WTC11 (cell line): ENCODE measurements around the gene CPXM2. TPM values are rescaled to one million over a fixed set of nuclear protein-coding genes. Genes with fewer than 3 reads are reported as not detected.

Experiments
- ATAC-seq: fragments of 200-7000 bp; cut with Tn5 transposase; 2 replicates; pipeline ENCODE4 v1.10.0; 2021; ENCODE audit warnings: mild to moderate bottlenecking, moderate library complexity
- CTCF ChIA-PET: fragments of 300-600 bp; sonication (Branson Sonifier 250); formaldehyde crosslinking; loops from one replicate; lab custom pipeline; 2021; ENCODE audit warnings: antibody characterized with exemption; lab: Charles Lee
- POLR2A ChIA-PET: fragments of 350-600 bp; sonication (Branson Sonifier 250); formaldehyde crosslinking; loops from one replicate; lab custom pipeline; 2021; ENCODE audit warnings: antibody characterized with exemption; lab: Charles Lee
- DNase-seq: peaks from one replicate; pipeline ENCODE4 v3.0.0; 2021; ENCODE audit warnings: low spot score
- H3K27ac Mint-ChIP-seq: 2 replicates; pipeline ENCODE4 v1.8.0; 2021; ENCODE audit warnings: mixed read lengths
- H3K27me3 Mint-ChIP-seq: 2 replicates; pipeline ENCODE4 v1.8.0; 2021; ENCODE audit warnings: low read depth, mild to moderate bottlenecking, moderate library complexity, mixed read lengths
- H3K36me3 Mint-ChIP-seq: 2 replicates; pipeline ENCODE4 v1.8.0; 2021; ENCODE audit warnings: mixed read lengths
- H3K4me1 Mint-ChIP-seq: 2 replicates; pipeline ENCODE4 v1.8.0; 2022; ENCODE audit warnings: mixed read lengths
- H3K4me3 Mint-ChIP-seq: 2 replicates; pipeline ENCODE4 v1.8.0; 2021; ENCODE audit warnings: mild to moderate bottlenecking, moderate library complexity, mixed read lengths
- H3K9me3 Mint-ChIP-seq: 2 replicates; pipeline ENCODE4 v1.8.0; 2021; ENCODE audit warnings: mixed read lengths
- AFF4 ChIP-seq: sonication (generic); formaldehyde crosslinking; IDR thresholded peaks from 2 replicates; pipeline ENCODE4 v1.8.1; 2023; ENCODE audit warnings: mild to moderate bottlenecking, missing genetic modification reagents, borderline replicate concordance
- ARID4B ChIP-seq: sonication (generic); formaldehyde crosslinking; IDR thresholded peaks from 2 replicates; pipeline ENCODE4 v1.8.0; 2023; ENCODE audit warnings: missing genetic modification reagents, mild to moderate bottlenecking, borderline replicate concordance
- ERG ChIP-seq: fragments of 250-450 bp; sonication (Bioruptor Pico); IDR thresholded peaks from 2 replicates; pipeline ENCODE4 v1.8.0; 2021; ENCODE audit warnings: mild to moderate bottlenecking
- FOXP1 ChIP-seq: sonication (generic); formaldehyde crosslinking; IDR thresholded peaks from 2 replicates; pipeline ENCODE4 v1.8.0; 2022; ENCODE audit warnings: missing genetic modification reagents, mild to moderate bottlenecking, moderate library complexity, borderline replicate concordance
- FOXP4 ChIP-seq: sonication (generic); formaldehyde crosslinking; IDR thresholded peaks from 2 replicates; pipeline ENCODE4 v1.8.0; 2022; ENCODE audit warnings: mild to moderate bottlenecking, missing genetic modification reagents
- IRF2 ChIP-seq: sonication (generic); formaldehyde crosslinking; IDR thresholded peaks from 2 replicates; pipeline ENCODE4 v1.8.0; 2022; ENCODE audit warnings: low read depth, missing genetic modification reagents, borderline replicate concordance
- MAX ChIP-seq: sonication (generic); formaldehyde crosslinking; IDR thresholded peaks from 2 replicates; pipeline ENCODE4 v1.8.0; 2022; ENCODE audit warnings: mild to moderate bottlenecking, missing genetic modification reagents
- MXD4 ChIP-seq: fragments of 250-450 bp; sonication (Bioruptor Pico); IDR thresholded peaks from 2 replicates; pipeline ENCODE4 v1.8.0; 2021; ENCODE audit warnings: mild to moderate bottlenecking, moderate library complexity, borderline replicate concordance
- MYBL2 ChIP-seq: sonication (generic); formaldehyde crosslinking; IDR thresholded peaks from 2 replicates; pipeline ENCODE4 v1.8.1; 2023; ENCODE audit warnings: mild to moderate bottlenecking, moderate library complexity, missing genetic modification reagents
- SMAD4 ChIP-seq: sonication (generic); formaldehyde crosslinking; IDR thresholded peaks from 2 replicates; pipeline ENCODE4 v1.8.0; 2022; ENCODE audit warnings: mild to moderate bottlenecking, missing genetic modification reagents
- TCF7 ChIP-seq: sonication (generic); formaldehyde crosslinking; IDR thresholded peaks from 2 replicates; pipeline ENCODE4 v1.8.0; 2022; ENCODE audit warnings: mild to moderate bottlenecking, low read depth, missing genetic modification reagents, moderate library complexity
- TEAD1 ChIP-seq: sonication (generic); formaldehyde crosslinking; IDR thresholded peaks from 2 replicates; pipeline ENCODE4 v1.8.0; 2022; ENCODE audit warnings: mild to moderate bottlenecking, missing genetic modification reagents
- TEAD4 ChIP-seq: sonication (generic); formaldehyde crosslinking; IDR thresholded peaks from 2 replicates; pipeline ENCODE4 v1.8.0; 2022; ENCODE audit warnings: mild to moderate bottlenecking, missing genetic modification reagents
- TP53 ChIP-seq: sonication (generic); formaldehyde crosslinking; IDR thresholded peaks from 2 replicates; pipeline ENCODE4 v1.8.1; 2023; ENCODE audit warnings: mild to moderate bottlenecking, missing genetic modification reagents
- USF1 ChIP-seq: sonication (generic); formaldehyde crosslinking; IDR thresholded peaks from 2 replicates; pipeline ENCODE4 v1.8.0; 2022; ENCODE audit warnings: mild to moderate bottlenecking, missing genetic modification reagents
- ZNF423 ChIP-seq: fragments of 250-450 bp; sonication (Bioruptor Pico); IDR thresholded peaks from 2 replicates; pipeline ENCODE4 v2.1.2; 2022; ENCODE audit warnings: mild to moderate bottlenecking, moderate library complexity
- total RNA-seq: library from RNA; stranded (reverse); gene quantifications from 3 replicates; pipeline ENCODE4 v1.2.3, GENCODE V29; 2021

Gene CPXM2
- total RNA-seq, 1 experiment from 2014 or later = 3.4 TPM

GRCh38 chr10:123800821-123801220 is 90.8 kb downstream of the CPXM2 start (continued):
- TF ChIP-seq AFF4 (no peak), SMAD4 (CRISPR knock-in tag) (no peak)

- peaks cover 51% of the 10 kb centered on the region for H3K4me1 Mint-ChIP-seq
- no peak for ATAC-seq
- H3K9me3 Mint-ChIP-seq = peaks cover 14% of the 10 kb centered on the region
- POLR2A ChIA-PET = interaction anchor here (0.7 kb wide), 1 partner anchor 1825 kb away, joined by 5 read pairs; the partner anchor contains the start of gene NSMCE4A
- no peak overlapping the region for H3K4me3 Mint-ChIP-seq
- no peaks in the 10 kb centered on the region for H3K27me3 Mint-ChIP-seq
- CTCF ChIA-PET = interaction anchor here (0.7 kb wide), 1 partner anchor 227 kb away, joined by 3 read pairs; no protein-coding TSS in a partner anchor
- TF ChIP-seq MYBL2 (CRISPR knock-in tag) (no peak), ZNF423 (CRISPR knock-in tag) (no peak), TEAD4 (no peak), ERG (CRISPR knock-in tag) (no peak), FOXP1 (CRISPR knock-in tag) (no peak), SMAD4 (CRISPR knock-in tag) (no peak), IRF2 (CRISPR knock-in tag) (no peak), TEAD1 (CRISPR knock-in tag) (no peak), MXD4 (CRISPR knock-in tag) (no peak), MAX (CRISPR knock-in tag) (no peak), FOXP4 (CRISPR knock-in tag) (no peak), USF1 (CRISPR knock-in tag) (no peak), ARID4B (CRISPR knock-in tag) (no peak), AFF4 (no peak), TP53 (CRISPR knock-in tag) (no peak), TCF7 (CRISPR knock-in tag) (no peak)
- TF ChIP-seq, all 79 proteins: peak for 0
- no peak for DNase-seq
- Mint-ChIP-seq H3K36me3 (no peaks in the 10 kb centered on the region), H3K27ac (no peak overlapping the region)
Measured at GRCh38 chr10:123800289-123800688, 91.3 kb downstream of the CPXM2 start.
